Endothelial cell of umbilical vein (primary cell): ENCODE measurements around the gene HNRNPH3.

ENCODE experiments used
- CTCF ChIP-seq, 2 donors: IDR thresholded peaks; 1 replicate in 1 of 2; 2 replicates in 1 of 2; pipeline ENCODE4 v1.5.1; 2011; ENCODE audit warnings: low read length in 2 of 2, mild to moderate bottlenecking in 2 of 2, moderate library complexity in 2 of 2, control low read depth in 1 of 2, inconsistent platforms in 1 of 2, low read depth in 1 of 2; ENCODE audit not compliant: insufficient read depth in 1 of 2; ENCODE audit errors: extremely low read depth in 1 of 2
- EZH2 ChIP-seq: IDR thresholded peaks from 2 replicates; pipeline ENCODE4 v1.6.1; 2012; ENCODE audit warnings: borderline replicate concordance, low read depth, mild to moderate bottlenecking, moderate library complexity, low read length, inconsistent platforms; ENCODE audit not compliant: severe bottlenecking
- GATA2 ChIP-seq: IDR thresholded peaks from 2 replicates; pipeline ENCODE4 v1.7.0; 2011; ENCODE audit warnings: low read depth, mild to moderate bottlenecking, moderate library complexity, mixed read lengths, low read length; ENCODE audit not compliant: insufficient read length, insufficient read depth
- POLR2A ChIP-seq: IDR thresholded peaks from 2 replicates; pipeline ENCODE4 v1.6.1; 2012; ENCODE audit warnings: low read depth, mild to moderate bottlenecking, control low read depth, low read length

GRCh38 chr10:68318331-68319059, 13.4 kb upstream of the HNRNPH3 start:
- TF ChIP-seq POLR2A (no peak), GATA2 (no peak), CTCF (IDR thresholded peaks at IDR 0.05; ENCODE audit: extremely low read depth in 1 of 2, insufficient read depth in 1 of 2, low read depth in 1 of 2, low read length in 2 of 2) (no peak), EZH2 (no peak)
